Activated B cell treated with CpG ODN at 0.5 μM for 24 hours (primary cell): Measurements from ENCODE around the gene AMBP. TPM values are rescaled to one million over a fixed set of nuclear protein-coding genes. Genes with fewer than 3 reads are reported as not detected.

Source experiments
- ATAC-seq: fragments of 200-7000 bp; cut with Tn5 transposase; one replicate; pipeline ENCODE4 v1.10.0; 2021; ENCODE audit warnings: low read depth, mild to moderate bottlenecking, moderate library complexity
- CTCF ChIA-PET: fragments of 350-600 bp; sonication (Branson Sonifier 250); formaldehyde crosslinking; loops from one replicate; lab custom pipeline; 2021; ENCODE audit warnings: antibody characterized with exemption; lab: Charles Lee
- POLR2A ChIA-PET: fragments of 350-600 bp; sonication (Branson Sonifier 250); formaldehyde crosslinking; loops from one replicate; lab custom pipeline; 2021; ENCODE audit warnings: antibody characterized with exemption; lab: Charles Lee
- DNase-seq: peaks from one replicate; pipeline ENCODE4 v3.0.0; 2022
- H3K27ac Mint-ChIP-seq: one replicate; pipeline ENCODE4 v1.8.0; 2020; ENCODE audit warnings: mixed read lengths
- H3K27me3 Mint-ChIP-seq: one replicate; pipeline ENCODE4 v1.8.0; 2021; ENCODE audit warnings: mixed read lengths
- H3K36me3 Mint-ChIP-seq: one replicate; pipeline ENCODE4 v1.8.0; 2021; ENCODE audit warnings: low read depth, mixed read lengths
- H3K4me1 Mint-ChIP-seq: one replicate; pipeline ENCODE4 v1.8.0; 2021; ENCODE audit warnings: mixed read lengths
- H3K4me3 Mint-ChIP-seq: one replicate; pipeline ENCODE4 v1.8.0; 2020; ENCODE audit warnings: mild to moderate bottlenecking, mixed read lengths
- H3K9me3 Mint-ChIP-seq: one replicate; pipeline ENCODE4 v1.8.0; 2020; ENCODE audit warnings: mixed read lengths
- CTCF ChIP-seq: fragments of 200-600 bp; IDR thresholded peaks from one replicate; pipeline ENCODE4 v1.8.0; 2022; ENCODE audit warnings: antibody characterized with exemption, mild to moderate bottlenecking
- intact Hi-C: fragments of 100-400 bp; cut with micrococcal nuclease; formaldehyde crosslinking; loops from one replicate; pipeline ENCODE4 v1.15.1; 2024
- total RNA-seq: library from RNA; stranded (reverse); gene quantifications from 2 replicates; pipeline ENCODE4 v1.2.3, GENCODE V29; 2022

The AMBP gene
- total RNA-seq, 1 donor from 2014 or later, result not detected

- Mint-ChIP-seq H3K9me3 (no peaks in the 10 kb centered on the region), H3K27me3 (peaks cover 18% of the 10 kb centered on the region), H3K4me3 (no peak overlapping the region), H3K4me1 (peaks cover 8% of the 10 kb centered on the region), H3K27ac (no peak overlapping the region), H3K36me3 (no peaks in the 10 kb centered on the region)
- CTCF ChIA-PET, result no interaction called here
- ATAC-seq (no peak), DNase-seq (no peak)
- POLR2A ChIA-PET, result no interaction called here
- intact Hi-C loops, result no loop called here
- TF ChIP-seq CTCF, result no peak
Measured at GRCh38 chr9:114060711-114061110, 17.4 kb downstream of the AMBP start.

- Mint-ChIP-seq H3K27me3 (peaks cover 20% of the 10 kb centered on the region), H3K27ac (no peak overlapping the region), H3K4me3 (no peak overlapping the region), H3K4me1 (peaks cover 8% of the 10 kb centered on the region), H3K36me3 (no peaks in the 10 kb centered on the region), H3K9me3 (no peaks in the 10 kb centered on the region)
- ChIA-PET POLR2A (no interaction called here), CTCF (no interaction called here)
- intact Hi-C loops, result no loop called here
- ATAC-seq (no peak), DNase-seq (no peak)
- no peak for TF ChIP-seq CTCF
Measured at GRCh38 chr9:114060070-114060469, 18.0 kb downstream of the AMBP start.

- Mint-ChIP-seq H3K27me3 (peaks cover 20% of the 10 kb centered on the region), H3K36me3 (no peaks in the 10 kb centered on the region), H3K4me3 (no peak overlapping the region), H3K9me3 (no peaks in the 10 kb centered on the region), H3K27ac (no peak overlapping the region), H3K4me1 (peaks cover 8% of the 10 kb centered on the region)
- CTCF ChIA-PET, result no interaction called here
- DNase-seq, result no peak
- POLR2A ChIA-PET, result no interaction called here
- no peak for ATAC-seq
- no peak for TF ChIP-seq CTCF
- intact Hi-C loops, result no loop called here
Measured at GRCh38 chr9:114059047-114059803, 18.9 kb downstream of the AMBP start.

GRCh38 chr9:114058688-114059046, 19.4 kb downstream of the AMBP start:
- peaks cover 8% of the 10 kb centered on the region for H3K4me1 Mint-ChIP-seq
- CTCF ChIA-PET, result no interaction called here
- ATAC-seq (no peak), DNase-seq (no peak)
- H3K36me3 Mint-ChIP-seq, result no peaks in the 10 kb centered on the region
- no peak overlapping the region for H3K27ac Mint-ChIP-seq
- H3K27me3 Mint-ChIP-seq, result peaks cover 20% of the 10 kb centered on the region
- H3K9me3 Mint-ChIP-seq, result no peaks in the 10 kb centered on the region
- H3K4me3 Mint-ChIP-seq, result no peak overlapping the region
- POLR2A ChIA-PET, result no interaction called here
- intact Hi-C loops, result no loop called here
- no peak for TF ChIP-seq CTCF

GRCh38 chr9:114057161-114057885, 20.8 kb downstream of the AMBP start:
- ATAC-seq (no peak), DNase-seq (no peak)
- Mint-ChIP-seq H3K4me3 (no peak overlapping the region), H3K9me3 (no peaks in the 10 kb centered on the region), H3K27me3 (peaks cover 20% of the 10 kb centered on the region), H3K36me3 (no peaks in the 10 kb centered on the region), H3K4me1 (peaks cover 8% of the 10 kb centered on the region), H3K27ac (no peak overlapping the region)
- POLR2A ChIA-PET, result no interaction called here
- TF ChIP-seq CTCF, result no peak
- intact Hi-C loops, result no loop called here
- CTCF ChIA-PET, result no interaction called here
